ENCODE results near the gene TYW5. TPM values are rescaled to one million over a fixed set of nuclear protein-coding genes. Genes with fewer than 3 reads are reported as not detected.

The TYW5 gene
- total RNA-seq, 1 experiment from 2014 or later = 9.0 TPM

GRCh38 chr2:199883474-199884212, 71.6 kb downstream of the TYW5 start:
- no peaks in the 10 kb centered on the region for H3K9me3 ChIP-seq (ENCODE audit: low read length)
- H3K9ac ChIP-seq (ENCODE audit: low read length) = no peak overlapping the region
- H3F3A ChIP-seq (ENCODE audit: low read length, unreplicated experiment) = no peaks in the 10 kb centered on the region
- ChIA-PET CTCF (no interaction called here), POLR2A (ENCODE audit: unreplicated experiment) (no interaction called here)
- H3K4me1 ChIP-seq (ENCODE audit: insufficient read depth, low read length) = no peaks in the 10 kb centered on the region
- no peaks in the 10 kb centered on the region for H3K36me3 ChIP-seq (ENCODE audit: low read depth, low read length)
- no peak for TF ChIP-seq EZH2phosphoT487 (IDR thresholded peaks at IDR 0.05; ENCODE audit: borderline replicate concordance, low read length)
- no peak for TF ChIP-seq EZH2 (IDR thresholded peaks at IDR 0.05; ENCODE audit: low read length, unreplicated experiment)
- TF ChIP-seq CTCF (conservative IDR thresholded peaks at IDR 0.05; ENCODE audit: low read depth, low read length) = no peak
- no peaks in the 10 kb centered on the region for H3K9me2 ChIP-seq (replicated peaks; ENCODE audit: low read length)
- no peak overlapping the region for H3K4me3 ChIP-seq (ENCODE audit: low read length)
- intact Hi-C loops (cut with micrococcal nuclease) = no loop called here
- no peak overlapping the region for H2AFZ ChIP-seq (ENCODE audit: low read length)
- BruUV-seq (replicated peaks) = no TSS peak
- peaks cover 20% of the 10 kb centered on the region for H3K27me3 ChIP-seq (ENCODE audit: low read length)
- H3K4me2 ChIP-seq (ENCODE audit: low read length) = no peak overlapping the region
- no peaks in the 10 kb centered on the region for H4K20me1 ChIP-seq (ENCODE audit: low read length)
- no peak for DNase-seq
- H3K79me2 ChIP-seq (ENCODE audit: low read length) = no peaks in the 10 kb centered on the region
- H3K27ac ChIP-seq (ENCODE audit: low read length) = no peak overlapping the region
- ATAC-seq = no peak

GRCh38 chr2:199882667-199883066, 72.6 kb downstream of the TYW5 start:
- no peak overlapping the region for H3K27ac ChIP-seq (ENCODE audit: low read length)
- CTCF ChIA-PET = no interaction called here
- DNase-seq (no peak), ATAC-seq (no peak)
- no TSS peak for BruUV-seq (replicated peaks)
- H3K4me2 ChIP-seq (ENCODE audit: low read length) = no peak overlapping the region
- H2AFZ ChIP-seq (ENCODE audit: low read length) = no peak overlapping the region
- H3K36me3 ChIP-seq (ENCODE audit: low read depth, low read length) = no peaks in the 10 kb centered on the region
- no peaks in the 10 kb centered on the region for H3K4me1 ChIP-seq (ENCODE audit: insufficient read depth, low read length)
- intact Hi-C loops (cut with micrococcal nuclease) = no loop called here
- TF ChIP-seq EZH2 (IDR thresholded peaks at IDR 0.05; ENCODE audit: low read length, unreplicated experiment) = no peak
- TF ChIP-seq CTCF (conservative IDR thresholded peaks at IDR 0.05; ENCODE audit: low read depth, low read length) = no peak
- no peak overlapping the region for H3K4me3 ChIP-seq (ENCODE audit: low read length)
- peaks cover 16% of the 10 kb centered on the region for H3K27me3 ChIP-seq (ENCODE audit: low read length)
- H4K20me1 ChIP-seq (ENCODE audit: low read length) = no peaks in the 10 kb centered on the region
- H3K9ac ChIP-seq (ENCODE audit: low read length) = no peak overlapping the region
- POLR2A ChIA-PET (ENCODE audit: unreplicated experiment) = no interaction called here
- H3K79me2 ChIP-seq (ENCODE audit: low read length) = no peaks in the 10 kb centered on the region
- H3K9me3 ChIP-seq (ENCODE audit: low read length) = no peaks in the 10 kb centered on the region
- H3F3A ChIP-seq (ENCODE audit: low read length, unreplicated experiment) = no peaks in the 10 kb centered on the region
- no peaks in the 10 kb centered on the region for H3K9me2 ChIP-seq (replicated peaks; ENCODE audit: low read length)

Other genes starting within 250 kb of the TYW5 start
- gene FTCDNL1, start 104.3 kb downstream of the TYW5 start, total RNA-seq (2014; rRNA removed) = 0.11 and 0.52 TPM in 2 replicates
- 10.5 and 15.0 TPM in 2 replicates for gene C2orf69, start 44.2 kb downstream of the TYW5 start, total RNA-seq (2014; rRNA removed)
- gene MAIP1, start 91 bp upstream of the TYW5 start, total RNA-seq (2014; rRNA removed) = 44.7 and 49.2 TPM in 2 replicates

Measured in PC-3 (cell line).